GM21528 (cell line): ENCODE data around the gene RIPOR2.
"Not testable (repeated sequence)": the region's sequence is repeated elsewhere in the genome, so short reads cannot be mapped to it uniquely, and the experiment has no call there.

Experiments used
- ATAC-seq: cut with Tn5 transposase; IDR thresholded peaks from one replicate; pipeline ENCODE4 v1.9.1; 2021; ENCODE audit warnings: mild to moderate bottlenecking, moderate library complexity; ENCODE audit not compliant: unreplicated experiment, low FRiP score

The RIPOR2 gene

GRCh38 chr6:24953726-24954125 lies 18.0 kb upstream of the RIPOR2 start:
- no peak for ATAC-seq

- ATAC-seq = no peak
Measured at GRCh38 chr6:24951811-24952299, 16.1 kb upstream of the RIPOR2 start.

- ATAC-seq = no peak
Measured at GRCh38 chr6:24950218-24950941, 14.6 kb upstream of the RIPOR2 start.

- ATAC-seq = peak; percentile 87
Measured at GRCh38 chr6:24949020-24949569, 13.3 kb upstream of the RIPOR2 start.

- ATAC-seq = not testable (repeated sequence)
Measured at GRCh38 chr6:24948261-24948660, 12.5 kb upstream of the RIPOR2 start.

GRCh38 chr6:24947636-24948035 lies 11.9 kb upstream of the RIPOR2 start:
- ATAC-seq = no peak

- no peak for ATAC-seq
Measured at GRCh38 chr6:24945054-24945453, 9.3 kb upstream of the RIPOR2 start.

GRCh38 chr6:24943774-24944173 lies 8.0 kb upstream of the RIPOR2 start:
- no peak for ATAC-seq

- no peak for ATAC-seq
Measured at GRCh38 chr6:24940311-24940917, 4.7 kb upstream of the RIPOR2 start.

- peak; percentile 55 for ATAC-seq
Measured at GRCh38 chr6:24936641-24937317, 1.0 kb upstream of the RIPOR2 start.

- no peak for ATAC-seq
Measured at GRCh38 chr6:24933868-24934401, 1.8 kb downstream of the RIPOR2 start.

- ATAC-seq = no peak
Measured at GRCh38 chr6:24933266-24933665, 2.5 kb downstream of the RIPOR2 start.

- ATAC-seq = peak; percentile 24
Measured at GRCh38 chr6:24932832-24933231, 2.9 kb downstream of the RIPOR2 start.

- ATAC-seq = no peak
Measured at GRCh38 chr6:24931718-24932691, 3.8 kb downstream of the RIPOR2 start.

- no peak for ATAC-seq
Measured at GRCh38 chr6:24931296-24931695, 4.5 kb downstream of the RIPOR2 start.

GRCh38 chr6:24930431-24930871 lies 5.3 kb downstream of the RIPOR2 start:
- ATAC-seq = no peak

- ATAC-seq = no peak
Measured at GRCh38 chr6:24929242-24929641, 6.5 kb downstream of the RIPOR2 start.

GRCh38 chr6:24927985-24928745 lies 7.6 kb downstream of the RIPOR2 start:
- no peak for ATAC-seq
